Keratinocyte (primary cell): ENCODE measurements around the gene RBM47.

Experiments
- CTCF ChIP-seq, 3 experiments: IDR thresholded peaks in 1 of 3; conservative IDR thresholded peaks in 1 of 3; optimal IDR thresholded peaks in 1 of 3; 2 replicates in 2 of 3; 3 replicates in 1 of 3; pipeline versions ENCODE3 to v1.5.1; 2011; ENCODE audit warnings: low read length in 3 of 3, mild to moderate bottlenecking in 3 of 3, moderate library complexity in 2 of 3, control low read depth in 1 of 3, inconsistent platforms in 1 of 3; ENCODE audit not compliant: insufficient read depth in 2 of 3; ENCODE audit errors: extremely low read depth in 1 of 3
- EZH2 ChIP-seq: IDR thresholded peaks from one replicate; pipeline ENCODE4 v1.6.1; 2012; ENCODE audit warnings: inconsistent platforms, mild to moderate bottlenecking, low read length, moderate library complexity

- TF ChIP-seq EZH2 (no peak), CTCF (optimal IDR thresholded peaks at IDR 0.05 in 1 of 3, IDR thresholded peaks at IDR 0.05 in 1 of 3, conservative IDR thresholded peaks at IDR 0.05 in 1 of 3; ENCODE audit: extremely low read depth in 1 of 3, insufficient read depth in 2 of 3, low read length in 3 of 3) (no peak)
Observed at GRCh38 chr4:40479378-40479777, 150.3 kb downstream of the RBM47 start.
